K562 (cell line): Measurements from ENCODE around the gene ORMDL2. TPM values are rescaled to one million over a fixed set of nuclear protein-coding genes. Genes with fewer than 3 reads are reported as not detected.
A peak's percentile ranks its signal among the peaks of the same experiment; 100 is the strongest.

ENCODE experiments used
- CSDE1 ChIP-seq, 2 experiments: fragments of 450-650 bp; IDR thresholded peaks; 2 replicates each; pipeline ENCODE4 v1.6.1; 2016; ENCODE audit warnings: mild to moderate bottlenecking in 1 of 2
- EP400 ChIP-seq: fragments of 450-650 bp; IDR thresholded peaks from 2 replicates; pipeline ENCODE4 v1.6.1; 2017; ENCODE audit warnings: antibody characterized with exemption, mild to moderate bottlenecking, moderate library complexity
- ETV1 ChIP-seq: fragments of 450-650 bp; conservative IDR thresholded peaks from 2 replicates; pipeline ENCODE4 v1.6.1; 2016; ENCODE audit warnings: missing genetic modification characterization, control low read depth, low read depth, missing compliant biosample characterization
- ETV6 ChIP-seq, 3 experiments: fragments of 150-350 bp in 1 of 3; sonication (generic) in 1 of 3; formaldehyde crosslinking in 1 of 3; IDR thresholded peaks; 2 replicates each; pipeline versions ENCODE4 v1.6.1 to v1.8.0; 2014 to 2022; ENCODE audit warnings: borderline replicate concordance in 2 of 3, low read depth in 2 of 3, antibody characterized with exemption in 1 of 3, low read length in 1 of 3, mild to moderate bottlenecking in 1 of 3, missing genetic modification reagents in 1 of 3
- HSF4 ChIP-seq: fragments of 250-450 bp; sonication (Bioruptor Pico); IDR thresholded peaks from 2 replicates; pipeline ENCODE4 v2.1.2; 2022; ENCODE audit warnings: mild to moderate bottlenecking, moderate library complexity, borderline replicate concordance
- NR1H2 ChIP-seq: sonication (generic); formaldehyde crosslinking; IDR thresholded peaks from 2 replicates; pipeline ENCODE4 v1.4.0; 2020; ENCODE audit warnings: mild to moderate bottlenecking, missing genetic modification reagents
- NRF1 ChIP-seq, 2 experiments: fragments of 450-650 bp; IDR thresholded peaks in 1 of 2; conservative IDR thresholded peaks in 1 of 2; 2 replicates each; pipeline ENCODE4 v1.6.1; 2014; ENCODE audit warnings: mild to moderate bottlenecking in 2 of 2
- POLR2B ChIP-seq: fragments of 450-650 bp; IDR thresholded peaks from 2 replicates; pipeline ENCODE4 v1.6.1; 2018; ENCODE audit warnings: low read depth; ENCODE audit not compliant: partially characterized antibody
- RFX1 ChIP-seq: fragments of 450-650 bp; IDR thresholded peaks from 2 replicates; pipeline ENCODE4 v1.6.1; 2016; ENCODE audit warnings: mild to moderate bottlenecking, moderate library complexity
- RFX5 ChIP-seq: IDR thresholded peaks from 2 replicates; pipeline ENCODE4 v1.6.1; 2011; ENCODE audit warnings: low read depth, mild to moderate bottlenecking, improper control_type of control experiment, low read length
- SPI1 ChIP-seq: IDR thresholded peaks from 2 replicates; pipeline ENCODE4 v1.6.1; 2011; ENCODE audit warnings: low read depth, low read length, control low read depth, borderline replicate concordance
- ZNF197 ChIP-seq: fragments of 200-800 bp; sonication (Bioruptor generic); IDR thresholded peaks from 2 replicates; pipeline ENCODE4 v1.6.1; 2016; ENCODE audit warnings: low read depth, missing genetic modification characterization, missing compliant biosample characterization
- ZNF695 ChIP-seq: fragments of 450-650 bp; formaldehyde crosslinking; IDR thresholded peaks from 2 replicates; pipeline ENCODE4 v1.4.0; 2020; ENCODE audit warnings: mild to moderate bottlenecking, moderate library complexity
- polyA plus RNA-seq, 8 experiments: library from polyadenylated mRNA; depleted of rRNA in 4 of 8; stranded (reverse) in 5 of 8; unstranded in 3 of 8; fragments of >200 nt; fragmentation: Nextera tagmentation in 2 of 8; fragmentation: Illumina TruSeq in 1 of 8; extraction: Ambion mirVana in 2 of 8; extraction: Trizol in 1 of 8; gene quantifications; 2 replicates each; pipeline versions ENCODE4 v1.2.1 to v1.2.3, GENCODE V29; 2011 to 2014; ENCODE audit warnings: inconsistent platforms in 1 of 8, missing spikeins in 1 of 8
- total RNA-seq, 7 experiments: library from RNA; depleted of rRNA in 6 of 7; stranded (reverse); fragments of >200 nt in 6 of 7; fragmentation: Illumina TruSeq in 2 of 7; extraction: Trizol in 2 of 7; gene quantifications; 2 replicates each; pipeline versions ENCODE4 v1.2.1 to v1.2.3, GENCODE V29; 2011 to 2021; ENCODE audit warnings: low replicate concordance in 1 of 7
- TF ChIP-seq, protein P1 (sequence below): sonication (generic); formaldehyde crosslinking; IDR thresholded peaks from 2 replicates; pipeline ENCODE4 v1.8.1; 2023; ENCODE audit warnings: mild to moderate bottlenecking, missing genetic modification reagents
- TF ChIP-seq, protein P2 (sequence below): fragments of 250-450 bp; sonication (Bioruptor Pico); IDR thresholded peaks from 2 replicates; pipeline ENCODE4 v1.8.0; 2022; ENCODE audit warnings: moderate library complexity, mild to moderate bottlenecking, inconsistent platforms
- TF ChIP-seq, protein P3 (sequence below): sonication (generic); formaldehyde crosslinking; IDR thresholded peaks from 2 replicates; pipeline ENCODE4 v1.4.0; 2020; ENCODE audit warnings: mild to moderate bottlenecking, missing genetic modification reagents
- TF ChIP-seq, protein P4 (sequence below): sonication (generic); formaldehyde crosslinking; IDR thresholded peaks from 2 replicates; pipeline ENCODE4 v1.8.0; 2022; ENCODE audit warnings: missing genetic modification reagents, mild to moderate bottlenecking, borderline replicate concordance
- TF ChIP-seq, protein P5 (sequence below): fragments of 250-450 bp; sonication (Bioruptor Pico); IDR thresholded peaks from 2 replicates; pipeline ENCODE4 v1.8.0; 2021; ENCODE audit warnings: moderate library complexity, mild to moderate bottlenecking, inconsistent platforms
- TF ChIP-seq, protein P6 (sequence below): fragments of 250-450 bp; sonication (Bioruptor Pico); IDR thresholded peaks from 2 replicates; pipeline ENCODE4 v1.5.0; 2020; ENCODE audit warnings: mild to moderate bottlenecking

Gene ORMDL2
- total and polyA plus RNA-seq, 9 of the 15 experiments (the other 6 are each of a cell fraction or from before 2014, with no cell fraction given), result 9.9 to 113 (median 34.4) TPM

DNA sequence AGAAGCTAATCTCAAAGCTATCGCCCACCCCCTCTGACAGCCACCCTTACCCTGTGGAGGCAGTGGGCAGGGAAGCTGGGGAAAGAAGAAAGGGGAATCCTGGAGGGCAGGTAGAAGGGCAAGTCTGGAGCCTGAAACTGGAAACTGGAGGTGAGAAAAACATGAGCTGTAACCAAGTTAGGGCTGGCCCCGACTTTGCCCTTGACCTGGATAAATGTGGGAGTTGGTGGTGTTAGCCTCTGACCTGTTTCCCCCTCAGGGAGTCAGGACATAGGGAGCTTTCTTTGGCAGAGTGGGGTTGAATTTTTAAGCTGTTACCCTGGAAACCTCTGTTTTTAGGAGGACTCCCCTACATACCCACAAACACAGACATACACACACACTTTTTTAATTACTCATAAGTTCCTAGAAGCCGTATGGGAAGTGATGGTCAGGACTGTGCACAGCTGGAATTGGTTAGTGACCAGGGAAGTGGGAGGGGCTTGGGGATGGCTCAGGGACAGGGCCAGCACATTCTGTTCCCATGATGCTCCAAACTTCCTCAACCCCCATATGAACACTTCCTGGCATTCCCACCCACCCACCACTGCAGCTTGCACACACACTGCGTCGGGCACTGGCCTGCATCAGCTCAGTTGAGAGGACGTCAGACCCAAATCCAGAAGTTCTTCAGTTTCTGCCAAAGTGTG is 29.9 kb downstream of the ORMDL2 start (continued):
- TF ChIP-seq, protein P1, sequence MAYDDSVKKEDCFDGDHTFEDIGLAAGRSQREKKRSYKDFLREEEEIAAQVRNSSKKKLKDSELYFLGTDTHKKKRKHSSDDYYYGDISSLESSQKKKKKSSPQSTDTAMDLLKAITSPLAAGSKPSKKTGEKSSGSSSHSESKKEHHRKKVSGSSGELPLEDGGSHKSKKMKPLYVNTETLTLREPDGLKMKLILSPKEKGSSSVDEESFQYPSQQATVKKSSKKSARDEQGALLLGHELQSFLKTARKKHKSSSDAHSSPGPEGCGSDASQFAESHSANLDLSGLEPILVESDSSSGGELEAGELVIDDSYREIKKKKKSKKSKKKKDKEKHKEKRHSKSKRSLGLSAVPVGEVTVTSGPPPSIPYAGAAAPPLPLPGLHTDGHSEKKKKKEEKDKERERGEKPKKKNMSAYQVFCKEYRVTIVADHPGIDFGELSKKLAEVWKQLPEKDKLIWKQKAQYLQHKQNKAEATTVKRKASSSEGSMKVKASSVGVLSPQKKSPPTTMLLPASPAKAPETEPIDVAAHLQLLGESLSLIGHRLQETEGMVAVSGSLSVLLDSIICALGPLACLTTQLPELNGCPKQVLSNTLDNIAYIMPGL (CRISPR knock-in tag), result no peak
- TF ChIP-seq, protein P2, sequence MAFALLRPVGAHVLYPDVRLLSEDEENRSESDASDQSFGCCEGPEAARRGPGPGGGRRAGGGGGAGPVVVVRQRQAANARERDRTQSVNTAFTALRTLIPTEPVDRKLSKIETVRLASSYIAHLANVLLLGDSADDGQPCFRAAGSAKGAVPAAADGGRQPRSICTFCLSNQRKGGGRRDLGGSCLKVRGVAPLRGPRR (CRISPR knock-in tag), result no peak
- peak; percentile 55; the same call in 1 of the 2 replicates for TF ChIP-seq RFX1
- no peak for TF ChIP-seq ZNF695 (CRISPR knock-in tag)
- no peak for TF ChIP-seq HSF4
- 0 out of 2 replicates have a peak, but pooled peaks have one; percentile 56 for TF ChIP-seq NR1H2
- TF ChIP-seq NRF1 (conservative IDR thresholded peaks at IDR 0.05 in 1 of 2, IDR thresholded peaks at IDR 0.05 in 1 of 2), result peak; percentile 22 to 23; a peak in 2 of 4 replicates
- TF ChIP-seq, protein P3, sequence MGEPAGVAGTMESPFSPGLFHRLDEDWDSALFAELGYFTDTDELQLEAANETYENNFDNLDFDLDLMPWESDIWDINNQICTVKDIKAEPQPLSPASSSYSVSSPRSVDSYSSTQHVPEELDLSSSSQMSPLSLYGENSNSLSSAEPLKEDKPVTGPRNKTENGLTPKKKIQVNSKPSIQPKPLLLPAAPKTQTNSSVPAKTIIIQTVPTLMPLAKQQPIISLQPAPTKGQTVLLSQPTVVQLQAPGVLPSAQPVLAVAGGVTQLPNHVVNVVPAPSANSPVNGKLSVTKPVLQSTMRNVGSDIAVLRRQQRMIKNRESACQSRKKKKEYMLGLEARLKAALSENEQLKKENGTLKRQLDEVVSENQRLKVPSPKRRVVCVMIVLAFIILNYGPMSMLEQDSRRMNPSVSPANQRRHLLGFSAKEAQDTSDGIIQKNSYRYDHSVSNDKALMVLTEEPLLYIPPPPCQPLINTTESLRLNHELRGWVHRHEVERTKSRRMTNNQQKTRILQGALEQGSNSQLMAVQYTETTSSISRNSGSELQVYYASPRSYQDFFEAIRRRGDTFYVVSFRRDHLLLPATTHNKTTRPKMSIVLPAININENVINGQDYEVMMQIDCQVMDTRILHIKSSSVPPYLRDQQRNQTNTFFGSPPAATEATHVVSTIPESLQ (CRISPR knock-in tag), result 0 out of 2 replicates have a peak, but pooled peaks have one; percentile 46
- TF ChIP-seq ETV6 (IDR thresholded peaks at IDR 0.05; ENCODE audit: borderline replicate concordance in 1 of 2, low read depth in 2 of 2, low read length in 1 of 2), result no peak
- no peak for TF ChIP-seq ETV6 (CRISPR knock-in tag; IDR thresholded peaks at IDR 0.05; ENCODE audit: borderline replicate concordance)
- TF ChIP-seq POLR2B, result peak; percentile 37
- peak; percentile 65; the same call in 1 of the 2 replicates for TF ChIP-seq SPI1
- TF ChIP-seq, protein P4, sequence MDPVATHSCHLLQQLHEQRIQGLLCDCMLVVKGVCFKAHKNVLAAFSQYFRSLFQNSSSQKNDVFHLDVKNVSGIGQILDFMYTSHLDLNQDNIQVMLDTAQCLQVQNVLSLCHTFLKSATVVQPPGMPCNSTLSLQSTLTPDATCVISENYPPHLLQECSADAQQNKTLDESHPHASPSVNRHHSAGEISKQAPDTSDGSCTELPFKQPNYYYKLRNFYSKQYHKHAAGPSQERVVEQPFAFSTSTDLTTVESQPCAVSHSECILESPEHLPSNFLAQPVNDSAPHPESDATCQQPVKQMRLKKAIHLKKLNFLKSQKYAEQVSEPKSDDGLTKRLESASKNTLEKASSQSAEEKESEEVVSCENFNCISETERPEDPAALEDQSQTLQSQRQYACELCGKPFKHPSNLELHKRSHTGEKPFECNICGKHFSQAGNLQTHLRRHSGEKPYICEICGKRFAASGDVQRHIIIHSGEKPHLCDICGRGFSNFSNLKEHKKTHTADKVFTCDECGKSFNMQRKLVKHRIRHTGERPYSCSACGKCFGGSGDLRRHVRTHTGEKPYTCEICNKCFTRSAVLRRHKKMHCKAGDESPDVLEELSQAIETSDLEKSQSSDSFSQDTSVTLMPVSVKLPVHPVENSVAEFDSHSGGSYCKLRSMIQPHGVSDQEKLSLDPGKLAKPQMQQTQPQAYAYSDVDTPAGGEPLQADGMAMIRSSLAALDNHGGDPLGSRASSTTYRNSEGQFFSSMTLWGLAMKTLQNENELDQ (CRISPR knock-in tag), result no peak
- TF ChIP-seq EP400, result peak; percentile 13; the same call in 1 of the 2 replicates
- TF ChIP-seq, protein P5, sequence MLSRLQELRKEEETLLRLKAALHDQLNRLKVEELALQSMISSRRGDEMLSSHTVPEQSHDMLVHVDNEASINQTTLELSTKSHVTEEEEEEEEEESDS (CRISPR knock-in tag), result no peak
- TF ChIP-seq CSDE1 (IDR thresholded peaks at IDR 0.05), result no peak
- TF ChIP-seq, protein P6, sequence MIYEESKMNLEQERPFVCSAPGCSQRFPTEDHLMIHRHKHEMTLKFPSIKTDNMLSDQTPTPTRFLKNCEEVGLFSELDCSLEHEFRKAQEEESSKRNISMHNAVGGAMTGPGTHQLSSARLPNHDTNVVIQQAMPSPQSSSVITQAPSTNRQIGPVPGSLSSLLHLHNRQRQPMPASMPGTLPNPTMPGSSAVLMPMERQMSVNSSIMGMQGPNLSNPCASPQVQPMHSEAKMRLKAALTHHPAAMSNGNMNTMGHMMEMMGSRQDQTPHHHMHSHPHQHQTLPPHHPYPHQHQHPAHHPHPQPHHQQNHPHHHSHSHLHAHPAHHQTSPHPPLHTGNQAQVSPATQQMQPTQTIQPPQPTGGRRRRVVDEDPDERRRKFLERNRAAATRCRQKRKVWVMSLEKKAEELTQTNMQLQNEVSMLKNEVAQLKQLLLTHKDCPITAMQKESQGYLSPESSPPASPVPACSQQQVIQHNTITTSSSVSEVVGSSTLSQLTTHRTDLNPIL (CRISPR knock-in tag), result no peak
- no peak for TF ChIP-seq ETV1 (tag)
- no peak for TF ChIP-seq ZNF197 (CRISPR knock-in tag)
- TF ChIP-seq RFX5, result no peak
